DOHH2 (cell line): ENCODE measurements around the gene SMIM23.

ENCODE experiments used
- H3F3A ChIP-seq: fragments of 200-600 bp; sonication (generic), shearing (Covaris generic); 2 replicates; pipeline ENCODE4 v1.6.0; 2016; ENCODE audit warnings: antibody characterized with exemption, mild to moderate bottlenecking; ENCODE audit not compliant: control insufficient read depth, insufficient read depth
- H3K27ac ChIP-seq: fragments of 200-600 bp; sonication (generic); 2 replicates; pipeline ENCODE4 v1.5.1; 2014; ENCODE audit warnings: low read depth, mild to moderate bottlenecking, low read length, moderate library complexity
- H3K27me3 ChIP-seq: fragments of 200-600 bp; sonication (generic); 2 replicates; pipeline ENCODE4 v1.6.1; 2014; ENCODE audit warnings: mild to moderate bottlenecking, low read length, mixed read lengths; ENCODE audit not compliant: control insufficient read depth
- H3K36me3 ChIP-seq: fragments of 200-600 bp; sonication (generic); 2 replicates; pipeline ENCODE4 v1.6.1; 2014; ENCODE audit warnings: mild to moderate bottlenecking, low read length, moderate library complexity, mixed read lengths; ENCODE audit not compliant: control insufficient read depth
- H3K4me1 ChIP-seq: fragments of 200-600 bp; sonication (generic); 2 replicates; pipeline ENCODE4 v1.6.1; 2014; ENCODE audit warnings: mild to moderate bottlenecking, low read length, mixed read lengths; ENCODE audit not compliant: control insufficient read depth
- H3K4me2 ChIP-seq: fragments of 200-600 bp; sonication (generic); 2 replicates; pipeline ENCODE4 v1.6.0; 2014; ENCODE audit warnings: mild to moderate bottlenecking, low read length, moderate library complexity
- H3K4me3 ChIP-seq: fragments of 200-600 bp; sonication (generic); 2 replicates; pipeline ENCODE4 v1.5.1; 2014; ENCODE audit warnings: mild to moderate bottlenecking, low read length, mixed read lengths
- H3K79me2 ChIP-seq: fragments of 200-600 bp; sonication (generic); 2 replicates; pipeline ENCODE4 v1.6.1; 2014; ENCODE audit warnings: mild to moderate bottlenecking, low read length, mixed read lengths; ENCODE audit not compliant: control insufficient read depth
- H3K9me2 ChIP-seq: fragments of 200-600 bp; sonication (generic); replicated peaks from 2 replicates; pipeline ENCODE4 v1.6.1; 2014; ENCODE audit warnings: mild to moderate bottlenecking, low read length, mixed read lengths; ENCODE audit not compliant: control insufficient read depth
- H3K9me3 ChIP-seq: fragments of 200-600 bp; sonication (generic); 2 replicates; pipeline ENCODE4 v1.6.1; 2014; ENCODE audit warnings: antibody characterized with exemption, low read length, mixed read lengths; ENCODE audit not compliant: control insufficient read depth, insufficient read depth
- H4K20me1 ChIP-seq: fragments of 200-600 bp; sonication (generic); 2 replicates; pipeline ENCODE4 v1.6.0; 2014; ENCODE audit warnings: low read depth, mild to moderate bottlenecking, antibody characterized with exemption, low read length, moderate library complexity; ENCODE audit not compliant: control insufficient read depth, insufficient read depth
- CTCF ChIP-seq: fragments of 200-600 bp; sonication (generic); IDR thresholded peaks from one replicate; pipeline ENCODE4 v1.5.1; 2014; ENCODE audit warnings: antibody characterized with exemption, mild to moderate bottlenecking, low read depth, low read length; ENCODE audit not compliant: poor library complexity, severe bottlenecking
- EZH2phosphoT487 ChIP-seq: fragments of 200-600 bp; sonication (generic); IDR thresholded peaks from 2 replicates; pipeline ENCODE4 v1.6.1; 2017; ENCODE audit warnings: borderline replicate concordance, mild to moderate bottlenecking, antibody characterized with exemption, low read length, moderate library complexity, mixed read lengths

SMIM23 gene

DNA sequence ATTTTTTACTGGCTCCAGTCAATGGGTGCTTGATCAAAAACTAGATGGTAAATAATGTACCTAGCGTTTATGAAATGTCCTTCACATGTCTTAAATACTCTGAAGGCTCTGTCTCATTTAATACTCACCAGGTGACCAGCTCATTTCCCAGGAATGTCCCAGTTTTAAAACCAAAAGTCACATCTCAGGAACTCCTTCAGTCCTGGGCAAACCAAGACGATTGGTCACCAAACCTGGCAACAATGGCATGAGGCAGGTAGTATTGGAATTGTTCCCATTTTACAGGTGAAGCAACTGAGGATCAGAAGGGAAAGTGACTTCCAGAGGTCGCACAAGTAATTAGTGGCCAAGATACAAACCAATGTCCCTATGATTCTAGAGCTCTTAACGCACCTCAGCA is 27.7 kb downstream of the SMIM23 start:
- Histone ChIP-seq H3K36me3 (no peaks in the 10 kb centered on the region), H4K20me1 (no peaks in the 10 kb centered on the region), H3K4me2 (no peak overlapping the region), H3K9me2 (no peaks in the 10 kb centered on the region), H3K4me1 (no peaks in the 10 kb centered on the region), H3F3A (no peaks in the 10 kb centered on the region), H3K9me3 (no peaks in the 10 kb centered on the region), H3K27me3 (no peaks in the 10 kb centered on the region), H3K79me2 (no peaks in the 10 kb centered on the region), H3K4me3 (no peak overlapping the region), H3K27ac (no peak overlapping the region)
- TF ChIP-seq CTCF (no peak), EZH2phosphoT487 (no peak)

- H3K27me3 ChIP-seq, result no peaks in the 10 kb centered on the region
- H3K79me2 ChIP-seq, result no peaks in the 10 kb centered on the region
- no peaks in the 10 kb centered on the region for H3K36me3 ChIP-seq
- no peak overlapping the region for H3K4me2 ChIP-seq
- H4K20me1 ChIP-seq, result no peaks in the 10 kb centered on the region
- H3K9me2 ChIP-seq, result no peaks in the 10 kb centered on the region
- H3K4me3 ChIP-seq, result no peak overlapping the region
- no peak overlapping the region for H3K27ac ChIP-seq
- no peaks in the 10 kb centered on the region for H3K9me3 ChIP-seq
- H3F3A ChIP-seq, result no peaks in the 10 kb centered on the region
- TF ChIP-seq CTCF (no peak), EZH2phosphoT487 (no peak)
- no peaks in the 10 kb centered on the region for H3K4me1 ChIP-seq
Measured at GRCh38 chr5:171813813-171814490, 28.3 kb downstream of the SMIM23 start.

GRCh38 chr5:171816666-171817065 is 31.0 kb downstream of the SMIM23 start:
- TF ChIP-seq EZH2phosphoT487 (no peak), CTCF (no peak)

More at GRCh38 chr5:171816666-171817065, 31.0 kb downstream of the SMIM23 start:
- H3K36me3 ChIP-seq, result no peaks in the 10 kb centered on the region
- H3K27ac ChIP-seq, result no peak overlapping the region
- no peaks in the 10 kb centered on the region for H3K27me3 ChIP-seq
- no peaks in the 10 kb centered on the region for H3K79me2 ChIP-seq
- H4K20me1 ChIP-seq, result no peaks in the 10 kb centered on the region
- no peaks in the 10 kb centered on the region for H3F3A ChIP-seq
- no peaks in the 10 kb centered on the region for H3K9me2 ChIP-seq
- no peak overlapping the region for H3K4me2 ChIP-seq
- no peaks in the 10 kb centered on the region for H3K9me3 ChIP-seq
- H3K4me3 ChIP-seq, result no peak overlapping the region
- H3K4me1 ChIP-seq, result no peaks in the 10 kb centered on the region
